SK-N-SH (cell line): ENCODE results near the gene PROM2. TPM values are rescaled to one million over a fixed set of nuclear protein-coding genes. Genes with fewer than 3 reads are reported as not detected.
A peak's percentile ranks its signal among the peaks of the same experiment; 100 is the strongest.

Source experiments
- CTCF ChIA-PET: fragments of 300-600, 350-600 bp; formaldehyde crosslinking; extraction: SDS; loops from one replicate; lab custom pipeline; 2021; lab: Yijun Ruan, JAX
- POLR2A ChIA-PET: fragments of 350-600 bp; sonication (Branson Sonifier 250); formaldehyde crosslinking; extraction: SDS; loops from one replicate; lab custom pipeline; 2020; ENCODE audit warnings: antibody characterized with exemption, inconsistent platforms; lab: Yijun Ruan, JAX
- DNase-seq: peaks from one replicate; pipeline ENCODE4 v3.0.0; 2012
- H2AFZ ChIP-seq: fragments of 200-600 bp; sonication (generic); 2 replicates; pipeline ENCODE4 v1.8.1; 2016; ENCODE audit warnings: antibody characterized with exemption, mild to moderate bottlenecking, low read depth
- H3F3A ChIP-seq: fragments of 200-600 bp; sonication (generic); replicated peaks from 2 replicates; pipeline ENCODE3; 2016; ENCODE audit warnings: antibody characterized with exemption, mild to moderate bottlenecking; ENCODE audit not compliant: insufficient read depth
- H3K27ac ChIP-seq, 2 experiments: fragments of 200-500 bp in 1 of 2; fragments of 200-600 bp in 1 of 2; sonication (Bioruptor generic) in 1 of 2; sonication (generic), shearing (Covaris generic) in 1 of 2; 2 replicates each; pipeline versions ENCODE4 v1.5.1 to v1.6.1; 2014 to 2016; ENCODE audit warnings: low read depth in 2 of 2, inconsistent platforms in 1 of 2, low read length in 1 of 2, mild to moderate bottlenecking in 1 of 2, mixed read lengths in 1 of 2
- H3K27me3 ChIP-seq: fragments of 200-600 bp; sonication (generic), shearing (Covaris generic); 2 replicates; pipeline ENCODE4 v1.6.1; 2016; ENCODE audit warnings: mixed run types; ENCODE audit not compliant: insufficient read depth
- H3K36me3 ChIP-seq, 2 experiments: fragments of 200-500 bp in 1 of 2; fragments of 200-600 bp in 1 of 2; sonication (Bioruptor generic) in 1 of 2; sonication (generic) in 1 of 2; replicated peaks in 1 of 2; 2 replicates each; pipeline versions ENCODE3 to v1.5.1; 2014 to 2016; ENCODE audit warnings: low read length in 1 of 2, mild to moderate bottlenecking in 1 of 2; ENCODE audit not compliant: insufficient read depth in 2 of 2, control insufficient read depth in 1 of 2
- H3K4me1 ChIP-seq, 2 experiments: fragments of 200-500 bp in 1 of 2; fragments of 200-600 bp in 1 of 2; sonication (Bioruptor generic) in 1 of 2; sonication (generic), shearing (Covaris generic) in 1 of 2; 2 replicates each; pipeline versions ENCODE4 v1.5.1 to v1.6.1; 2014 to 2016; ENCODE audit warnings: low read depth in 1 of 2, low read length in 1 of 2, mixed run types in 1 of 2; ENCODE audit not compliant: insufficient read depth in 2 of 2, control insufficient read depth in 1 of 2
- H3K4me2 ChIP-seq: fragments of 200-600 bp; sonication (generic), shearing (Covaris generic); 2 replicates; pipeline ENCODE4 v1.6.1; 2017; ENCODE audit warnings: mixed run types
- H3K4me3 ChIP-seq, 2 experiments: fragments of 200-500 bp in 1 of 2; fragments of 200-600 bp in 1 of 2; sonication (Bioruptor generic) in 1 of 2; sonication (generic), shearing (Covaris generic) in 1 of 2; 2 replicates each; pipeline versions ENCODE4 v1.5.1 to v1.8.1; 2014 to 2016; ENCODE audit warnings: low read depth in 2 of 2, inconsistent platforms in 1 of 2, low read length in 1 of 2, mild to moderate bottlenecking in 1 of 2, mixed read lengths in 1 of 2, moderate library complexity in 1 of 2
- H3K79me2 ChIP-seq: fragments of 200-600 bp; sonication (generic); 2 replicates; pipeline ENCODE4 v1.8.1; 2017; ENCODE audit warnings: mild to moderate bottlenecking; ENCODE audit not compliant: insufficient read depth
- H3K9ac ChIP-seq: fragments of 200-600 bp; sonication (generic); 2 replicates; pipeline ENCODE4 v1.6.1; 2017; ENCODE audit warnings: mixed run types
- H3K9me2 ChIP-seq: fragments of 200-600 bp; sonication (generic); 2 replicates; pipeline ENCODE4 v1.6.1; 2017; ENCODE audit warnings: mixed run types
- H3K9me3 ChIP-seq: fragments of 200-600 bp; sonication (generic); 2 replicates; pipeline ENCODE4 v1.6.1; 2017; ENCODE audit warnings: mixed run types, mild to moderate bottlenecking, moderate library complexity
- H4K20me1 ChIP-seq: fragments of 200-600 bp; sonication (generic); 2 replicates; pipeline ENCODE4 v1.6.1; 2017; ENCODE audit warnings: mild to moderate bottlenecking, mixed run types; ENCODE audit not compliant: insufficient read depth
- CHD2 ChIP-seq: fragments of 150-350 bp; IDR thresholded peaks from 2 replicates; pipeline ENCODE4 v1.6.1; 2018; ENCODE audit warnings: low read length; ENCODE audit not compliant: partially characterized antibody
- CTCF ChIP-seq: fragments of 200-600 bp; sonication (generic); IDR thresholded peaks from 2 replicates; pipeline ENCODE4 v1.6.1; 2017; ENCODE audit warnings: antibody characterized with exemption, mild to moderate bottlenecking, moderate library complexity
- ELF1 ChIP-seq: IDR thresholded peaks from 2 replicates; pipeline ENCODE4 v1.4.0; 2012
- EP300 ChIP-seq, 2 experiments: IDR thresholded peaks; 2 replicates each; pipeline versions ENCODE4 v1.4.0 to v1.6.1; 2012; ENCODE audit warnings: borderline replicate concordance in 1 of 2, low read depth in 1 of 2, low read length in 1 of 2
- FOSL2 ChIP-seq: IDR thresholded peaks from 2 replicates; pipeline ENCODE4 v1.4.0; 2012; ENCODE audit warnings: low read depth, mild to moderate bottlenecking, moderate library complexity, borderline replicate concordance
- FOXM1 ChIP-seq: IDR thresholded peaks from 2 replicates; pipeline ENCODE4 v1.4.0; 2012; ENCODE audit warnings: low read depth, mild to moderate bottlenecking
- GABPA ChIP-seq: IDR thresholded peaks from 2 replicates; pipeline ENCODE4 v1.4.0; 2012; ENCODE audit warnings: low read depth, mild to moderate bottlenecking
- GATA2 ChIP-seq: sonication (generic); formaldehyde crosslinking; IDR thresholded peaks from 2 replicates; pipeline ENCODE4 v1.5.0; 2020; ENCODE audit warnings: mild to moderate bottlenecking, missing genetic modification reagents
- JUND ChIP-seq: IDR thresholded peaks from 2 replicates; pipeline ENCODE4 v1.4.0; 2012
- MAX ChIP-seq: IDR thresholded peaks from 2 replicates; pipeline ENCODE4 v1.4.0; 2012; ENCODE audit warnings: low read depth
- MXI1 ChIP-seq: IDR thresholded peaks from 2 replicates; pipeline ENCODE4 v1.6.1; 2012; ENCODE audit warnings: mild to moderate bottlenecking, low read depth, low read length, improper control_type of control experiment
- NFIC ChIP-seq: IDR thresholded peaks from 2 replicates; pipeline ENCODE4 v1.4.0; 2012; ENCODE audit warnings: borderline replicate concordance
- PBX3 ChIP-seq: IDR thresholded peaks from 2 replicates; pipeline ENCODE4; 2012
- POLR2AphosphoS5 ChIP-seq: IDR thresholded peaks from 2 replicates; pipeline ENCODE4 v1.6.1; 2012; ENCODE audit warnings: low read depth, low read length
- RAD21 ChIP-seq: IDR thresholded peaks from 2 replicates; pipeline ENCODE4 v1.6.1; 2012; ENCODE audit warnings: mild to moderate bottlenecking, low read length
- SIN3A ChIP-seq: IDR thresholded peaks from 2 replicates; pipeline ENCODE4 v1.6.1; 2012; ENCODE audit warnings: low read depth, mild to moderate bottlenecking, low read length, moderate library complexity, borderline replicate concordance
- SMC3 ChIP-seq: IDR thresholded peaks from 2 replicates; pipeline ENCODE4 v1.6.1; 2012; ENCODE audit warnings: low read depth, low read length, improper control_type of control experiment
- TCF12 ChIP-seq: IDR thresholded peaks from 2 replicates; pipeline ENCODE4 v1.4.0; 2012
- TEAD4 ChIP-seq: IDR thresholded peaks from 2 replicates; pipeline ENCODE4 v1.4.0; 2012; ENCODE audit warnings: mild to moderate bottlenecking, borderline replicate concordance; ENCODE audit not compliant: insufficient read depth
- USF2 ChIP-seq: fragments of 150-350 bp; IDR thresholded peaks from 2 replicates; pipeline ENCODE4 v1.6.1; 2017; ENCODE audit warnings: antibody characterized with exemption, low read length, low read depth, borderline replicate concordance
- YY1 ChIP-seq: IDR thresholded peaks from 2 replicates; pipeline ENCODE4 v1.4.0; 2012; ENCODE audit warnings: low read depth, mild to moderate bottlenecking
- WGBS: methylation state at CpG from one replicate; pipeline ENCODE4 v1.1.6; 2017; ENCODE audit warnings: low lambda C conversion rate; 5-methylcytosine and 5-hydroxymethylcytosine counted together
- polyA plus RNA-seq, 3 experiments: library from polyadenylated mRNA; depleted of rRNA; stranded (reverse); fragments of >200 nt; gene quantifications; 2 replicates each; pipeline ENCODE4 v1.2.3, GENCODE V29; 2012

PROM2 gene
- polyA plus RNA-seq, 1 of the 3 experiments (the other 2 are of a cell fraction), result 0.38 TPM

- H3K4me1 ChIP-seq, result no peaks in the 10 kb centered on the region; a peak in 1 of 4 replicates
- no peak overlapping the region for H3K4me3 ChIP-seq
- ChIA-PET CTCF (interaction anchor here (1.9 kb wide), 1 partner anchor 19 kb away, joined by 6 read pairs; no protein-coding TSS in a partner anchor), POLR2A (no interaction called here)
- H3F3A ChIP-seq, result no peaks in the 10 kb centered on the region
- WGBS, result 31% methylated on average over 8 of the region's 11 CpGs
- H3K36me3 ChIP-seq, result no peaks in the 10 kb centered on the region
- no peak overlapping the region for H3K4me2 ChIP-seq
- H3K27me3 ChIP-seq, result peaks cover 7% of the 10 kb centered on the region; the same call in 1 of the 2 replicates
- H3K9ac ChIP-seq, result no peak overlapping the region
- peak; percentile 95 for TF ChIP-seq PBX3
- TF ChIP-seq ELF1, result 0 out of 2 replicates have a peak, but pooled peaks have one; percentile 22
- no peak for TF ChIP-seq MXI1
- TF ChIP-seq POLR2AphosphoS5, result peak; percentile 25; the same call in 1 of the 2 replicates
- TF ChIP-seq EP300 (IDR thresholded peaks at IDR 0.05; ENCODE audit: borderline replicate concordance in 1 of 2, low read depth in 1 of 2, low read length in 1 of 2), result peak in 1 of 2 experiments; percentile 47; a peak in 1 of 4 replicates
- TF ChIP-seq SIN3A, result 0 out of 2 replicates have a peak, but pooled peaks have one; percentile 33
- TF ChIP-seq NFIC, result peak; percentile 85
- TF ChIP-seq GABPA, result no peak
- TF ChIP-seq MAX, result peak; percentile 28; the same call in 1 of the 2 replicates
- TF ChIP-seq TCF12, result peak; percentile 83
- H3K9me2 ChIP-seq, result no peaks in the 10 kb centered on the region
- H3K79me2 ChIP-seq, result no peaks in the 10 kb centered on the region
- H4K20me1 ChIP-seq, result no peaks in the 10 kb centered on the region
- H3K9me3 ChIP-seq, result no peaks in the 10 kb centered on the region
- DNase-seq, result no peak
- H2AFZ ChIP-seq, result no peak overlapping the region
- H3K27ac ChIP-seq, result peak overlapping the region in 1 of 2 experiments; percentile 62; a peak in 2 of 4 replicates
Measured at GRCh38 chr2:95333888-95334338, 59.7 kb downstream of the PROM2 start.

GRCh38 chr2:95334916-95335641, 60.8 kb downstream of the PROM2 start:
- no peaks in the 10 kb centered on the region for H3F3A ChIP-seq
- H3K9ac ChIP-seq, result no peak overlapping the region
- no peaks in the 10 kb centered on the region; a peak in 1 of 4 replicates for H3K4me1 ChIP-seq
- no peak for DNase-seq
- H3K36me3 ChIP-seq, result no peaks in the 10 kb centered on the region
- ChIA-PET CTCF (interaction anchor here (1.9 to 3.1 kb wide), 2 partner anchors 10 to 20 kb away, joined by 6 to 16 read pairs; no protein-coding TSS in a partner anchor), POLR2A (no interaction called here)
- H3K9me3 ChIP-seq, result no peaks in the 10 kb centered on the region
- no peaks in the 10 kb centered on the region for H3K9me2 ChIP-seq
- no peaks in the 10 kb centered on the region for H3K79me2 ChIP-seq
- no peak overlapping the region for H2AFZ ChIP-seq
- 57% methylated on average over 1 of the region's 1 CpG for WGBS
- no peaks in the 10 kb centered on the region for H4K20me1 ChIP-seq
- no peak for TF ChIP-seq ELF1
- TF ChIP-seq FOSL2, result no peak
- TF ChIP-seq MXI1, result no peak
- no peak for TF ChIP-seq YY1
- TF ChIP-seq MAX, result no peak
- TF ChIP-seq JUND, result no peak
- no peak for TF ChIP-seq TEAD4
- TF ChIP-seq RAD21, result no peak
- TF ChIP-seq USF2, result no peak
- no peak for TF ChIP-seq GATA2 (CRISPR knock-in tag)
- TF ChIP-seq SMC3, result no peak
- TF ChIP-seq CHD2, result no peak
- TF ChIP-seq FOXM1, result no peak
- no peak for TF ChIP-seq CTCF
- H3K27me3 ChIP-seq, result peaks cover 11% of the 10 kb centered on the region; the same call in 1 of the 2 replicates
- no peak overlapping the region for H3K27ac ChIP-seq
- H3K4me3 ChIP-seq, result no peak overlapping the region
- no peak overlapping the region for H3K4me2 ChIP-seq
